ENCODE data around the gene SFMBT1. TPM values are rescaled to one million over a fixed set of nuclear protein-coding genes. Genes with fewer than 3 reads are reported as not detected.

SFMBT1 gene
- total RNA-seq, 2 donors from 2014 or later, result 7.4 to 13.5 TPM

GRCh38 chr3:53073553-53074365 is 27.9 kb upstream of the SFMBT1 start:
- TF ChIP-seq CTCF (IDR thresholded peaks at IDR 0.05), result no peak
- H3K9me3 ChIP-seq, result no peaks in the 10 kb centered on the region
- H3K4me3 ChIP-seq, result peak overlapping the region; percentile 87
- H3K27ac ChIP-seq, result peak overlapping the region; percentile 66 to 76
- peaks cover 3 to 16% of the 10 kb centered on the region in 2 donors for H3K4me1 ChIP-seq (ENCODE audit: control insufficient read depth in 1 of 2, low read depth in 2 of 2)
- H3K36me3 ChIP-seq, result no peaks in the 10 kb centered on the region
- H3K27me3 ChIP-seq (replicated peaks; ENCODE audit: insufficient read depth), result no peaks in the 10 kb centered on the region
- DNase-seq (ENCODE audit: low spot score), result no peak
- ATAC-seq (ENCODE audit: insufficient number of reproducible peaks, low FRiP score, low read depth), result no peak

- peak; percentile 87 for TF ChIP-seq CTCF (IDR thresholded peaks at IDR 0.05)
- peak; percentile 69 for ATAC-seq (ENCODE audit: insufficient number of reproducible peaks, low FRiP score, low read depth)
- Histone ChIP-seq H3K27ac (peak overlapping the region; percentile 66 to 76), H3K9me3 (no peaks in the 10 kb centered on the region), H3K4me1 (ENCODE audit: control insufficient read depth in 1 of 2, low read depth in 2 of 2) (peaks cover 3 to 16% of the 10 kb centered on the region in 2 donors), H3K4me3 (peak overlapping the region; percentile 87), H3K27me3 (replicated peaks; ENCODE audit: insufficient read depth) (no peaks in the 10 kb centered on the region), H3K36me3 (no peaks in the 10 kb centered on the region)
- peak; percentile 38 for DNase-seq (ENCODE audit: low spot score)
Observed at GRCh38 chr3:53072653-53073552, 27.0 kb upstream of the SFMBT1 start.

GRCh38 chr3:53071882-53072431 is 26.1 kb upstream of the SFMBT1 start:
- peak overlapping the region in 1 of 2 donors; percentile 57 for H3K27ac ChIP-seq

GRCh38 chr3:53069422-53070068 is 23.7 kb upstream of the SFMBT1 start:
- Histone ChIP-seq H3K36me3 (no peaks in the 10 kb centered on the region), H3K4me3 (no peak overlapping the region), H3K27me3 (replicated peaks; ENCODE audit: insufficient read depth) (no peaks in the 10 kb centered on the region), H3K9me3 (no peaks in the 10 kb centered on the region), H3K27ac (no peak overlapping the region), H3K4me1 (ENCODE audit: control insufficient read depth in 1 of 2, low read depth in 2 of 2) (peaks cover 3 to 16% of the 10 kb centered on the region in 2 donors)
- ATAC-seq (ENCODE audit: insufficient number of reproducible peaks, low FRiP score, low read depth), result no peak
- no peak for TF ChIP-seq CTCF (IDR thresholded peaks at IDR 0.05)
- no peak for DNase-seq (ENCODE audit: low spot score)

More at GRCh38 chr3:53071882-53072431, 26.1 kb upstream of the SFMBT1 start:
- Histone ChIP-seq H3K4me3 (peak overlapping the region; percentile 87), H3K36me3 (no peaks in the 10 kb centered on the region), H3K9me3 (no peaks in the 10 kb centered on the region), H3K4me1 (ENCODE audit: control insufficient read depth in 1 of 2, low read depth in 2 of 2) (peaks cover 3 to 16% of the 10 kb centered on the region in 2 donors), H3K27me3 (replicated peaks; ENCODE audit: insufficient read depth) (no peaks in the 10 kb centered on the region)
- DNase-seq (ENCODE audit: low spot score) (no peak), ATAC-seq (ENCODE audit: insufficient number of reproducible peaks, low FRiP score, low read depth) (no peak)
- TF ChIP-seq CTCF (IDR thresholded peaks at IDR 0.05), result no peak
